ENCODE results near the gene VPS41.
"Not testable (repeated sequence)": the region's sequence is repeated elsewhere in the genome, so short reads cannot be mapped to it uniquely, and the experiment has no call there.

The VPS41 gene

GRCh38 chr7:38855867-38856266, 53.1 kb downstream of the VPS41 start:
- DNase-seq (ENCODE audit: low spot score) (no peak), FAIRE-seq (no peak)

DNA sequence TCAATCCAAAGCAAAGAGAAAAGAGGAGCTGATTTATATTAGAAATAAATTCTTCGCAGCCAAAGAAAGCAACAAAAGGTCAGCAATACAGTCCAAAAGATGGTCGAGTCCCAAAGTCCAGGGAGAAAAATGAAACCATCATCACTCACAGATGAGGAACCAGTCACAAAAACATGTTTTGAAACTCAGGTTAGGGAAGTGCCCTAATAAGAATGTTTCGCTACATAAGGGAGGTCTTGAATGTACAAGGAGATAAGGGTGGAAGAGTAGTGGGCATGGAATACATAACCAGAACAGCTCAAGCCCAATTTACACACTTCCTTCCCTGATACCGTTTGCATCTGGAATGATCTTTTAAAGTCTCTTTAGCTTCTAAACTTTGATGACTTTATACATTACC, 53.6 kb downstream of the VPS41 start:
- DNase-seq (ENCODE audit: low spot score), result no peak
- no peak for FAIRE-seq

- DNase-seq (ENCODE audit: low spot score); FAIRE-seq: not testable (repeated sequence)
These were observed 54.0 kb downstream of the VPS41 start for GRCh38 chr7:38854947-38855346.

DNA sequence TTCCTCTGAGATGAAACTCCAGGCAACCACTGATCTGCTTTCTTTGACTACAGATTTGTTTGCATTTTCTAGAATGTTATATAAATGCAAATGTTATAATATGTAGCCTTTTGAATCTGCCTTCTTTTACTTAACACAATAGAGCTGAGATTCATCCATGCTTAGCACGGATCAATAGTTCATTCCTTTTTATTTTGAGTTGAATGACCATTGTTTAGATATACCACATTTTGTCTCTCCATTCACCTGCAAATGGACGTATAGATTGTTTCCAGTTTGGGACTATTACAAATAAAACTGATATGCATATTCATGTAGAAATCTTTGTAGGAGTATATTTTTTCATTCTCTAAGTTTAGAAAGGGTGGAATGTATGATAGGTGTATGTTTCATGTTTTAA, 57.7 kb downstream of the VPS41 start:
- no peak for FAIRE-seq

GRCh38 chr7:38846280-38846679, 62.7 kb downstream of the VPS41 start:
- DNase-seq (ENCODE audit: low spot score), result no peak
- FAIRE-seq, result no peak

More for the DNA sequence above, 57.7 kb downstream of the VPS41 start:
- DNase-seq (ENCODE audit: low spot score), result no peak

DNA sequence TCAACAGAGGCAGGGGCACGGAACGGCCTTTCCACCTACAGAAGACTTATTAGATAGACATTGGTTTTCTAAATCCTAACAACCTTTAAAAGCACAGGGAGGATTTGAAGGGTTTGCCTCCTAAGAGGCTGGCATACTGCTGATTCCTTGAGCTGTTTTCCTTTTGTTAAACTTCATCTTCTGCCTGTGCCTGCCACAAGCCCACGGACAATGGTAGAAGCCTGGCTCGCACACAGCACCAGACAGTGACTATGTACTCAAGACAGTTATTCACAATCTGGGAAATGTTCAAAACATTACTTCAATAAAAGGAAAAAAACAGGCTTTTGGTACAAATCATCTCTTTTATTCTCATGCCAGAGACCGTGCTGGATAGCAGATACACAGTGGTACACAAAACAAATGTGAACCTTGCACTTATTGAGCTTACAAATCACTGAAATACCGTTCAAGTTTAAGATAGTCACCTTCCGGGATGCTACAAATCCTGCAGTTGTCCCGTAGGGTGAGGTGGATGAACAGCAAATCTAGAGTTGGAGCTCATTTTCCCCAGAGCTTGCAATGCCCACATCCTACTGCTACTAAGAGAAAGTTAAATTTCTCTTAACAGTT, 63.9 kb downstream of the VPS41 start:
- FAIRE-seq (no peak), DNase-seq (ENCODE audit: low spot score) (no peak)

GRCh38 chr7:38842746-38843145, 66.2 kb downstream of the VPS41 start:
- FAIRE-seq (no peak), DNase-seq (ENCODE audit: low spot score) (no peak)

DNA sequence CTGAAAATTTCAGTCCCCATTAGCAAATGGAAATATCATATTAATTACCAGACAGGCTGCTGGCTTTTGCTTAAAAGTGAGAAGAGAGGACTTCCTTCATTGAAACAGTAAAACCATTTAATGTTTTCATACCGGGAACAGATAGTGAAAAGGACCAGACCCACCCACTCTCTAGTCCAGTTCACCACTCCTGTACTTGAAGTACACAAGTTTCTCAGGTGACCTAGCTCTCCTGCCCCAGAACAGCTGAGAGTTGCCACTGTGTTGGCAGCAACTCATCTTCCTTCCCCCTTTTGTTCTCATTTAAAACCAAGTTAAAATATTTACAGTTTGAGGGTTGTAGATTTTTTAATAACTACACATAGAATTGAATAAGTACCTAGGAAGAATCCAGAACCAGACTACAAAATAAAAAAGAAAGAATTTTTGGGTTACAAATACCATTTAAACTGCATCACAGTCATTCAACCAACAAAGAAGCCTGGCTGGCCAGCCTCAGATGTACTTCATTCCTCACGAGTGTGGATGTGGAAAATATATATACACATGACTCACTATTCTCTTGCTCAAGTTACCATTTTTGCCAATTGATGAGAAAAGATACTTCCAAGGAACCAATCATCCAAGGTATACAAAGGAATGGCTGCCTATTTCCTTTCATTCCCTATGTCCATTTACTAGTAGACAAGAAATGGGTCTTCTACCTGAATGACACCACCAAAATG, 68.1 kb downstream of the VPS41 start:
- DNase-seq (ENCODE audit: low spot score), result peak; percentile 26
- FAIRE-seq, result no peak

DNA sequence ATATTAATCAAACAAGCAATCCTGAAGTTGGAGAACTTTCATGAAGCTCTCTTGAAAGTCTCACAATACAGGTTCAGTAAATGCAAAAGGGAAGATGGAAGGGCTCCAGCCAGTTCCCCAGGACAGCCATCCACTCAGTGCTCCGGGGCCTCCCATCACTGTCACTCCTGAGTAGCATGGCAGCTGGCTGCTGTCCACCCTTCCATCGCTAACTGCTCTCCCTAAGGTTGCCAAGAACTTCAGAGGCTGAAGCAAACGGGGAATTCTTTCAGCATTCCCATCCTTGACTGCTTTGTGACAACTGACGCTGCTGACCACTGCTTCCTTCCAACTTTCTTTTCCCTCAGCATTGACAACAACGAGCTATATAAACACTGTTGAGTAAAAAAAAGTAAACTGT, 69.1 kb downstream of the VPS41 start:
- DNase-seq (ENCODE audit: low spot score) (no peak), FAIRE-seq (no peak)

- no peak for DNase-seq (ENCODE audit: low spot score)
- FAIRE-seq, result no peak
These were observed 70.1 kb downstream of the VPS41 start for GRCh38 chr7:38838725-38839385.

DNA sequence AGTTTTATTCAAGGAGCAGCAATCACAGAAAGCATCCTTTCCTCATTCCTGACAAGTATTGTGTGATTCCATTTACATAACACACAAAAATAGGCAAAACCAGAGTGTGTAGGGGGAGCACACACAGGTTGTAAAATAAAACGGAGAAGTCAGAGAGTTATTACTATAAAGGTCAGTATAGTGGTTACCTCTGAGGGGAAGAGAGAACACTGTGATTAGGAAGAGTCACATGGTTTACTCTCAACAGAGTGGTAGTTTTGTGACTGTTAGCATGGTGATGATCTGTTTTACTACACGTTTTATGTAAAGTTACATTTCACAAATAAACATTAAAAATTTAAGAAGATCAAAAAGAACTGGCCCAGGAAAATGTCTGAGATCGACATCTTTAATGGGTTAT, 74.6 kb downstream of the VPS41 start:
- FAIRE-seq, result no peak
- DNase-seq (ENCODE audit: low spot score), result no peak

- FAIRE-seq, result no peak
- DNase-seq (ENCODE audit: low spot score), result no peak
These were observed 75.7 kb downstream of the VPS41 start for GRCh38 chr7:38833329-38833728.

- FAIRE-seq, result no peak
These were observed 77.6 kb downstream of the VPS41 start for GRCh38 chr7:38831259-38831996.

DNA sequence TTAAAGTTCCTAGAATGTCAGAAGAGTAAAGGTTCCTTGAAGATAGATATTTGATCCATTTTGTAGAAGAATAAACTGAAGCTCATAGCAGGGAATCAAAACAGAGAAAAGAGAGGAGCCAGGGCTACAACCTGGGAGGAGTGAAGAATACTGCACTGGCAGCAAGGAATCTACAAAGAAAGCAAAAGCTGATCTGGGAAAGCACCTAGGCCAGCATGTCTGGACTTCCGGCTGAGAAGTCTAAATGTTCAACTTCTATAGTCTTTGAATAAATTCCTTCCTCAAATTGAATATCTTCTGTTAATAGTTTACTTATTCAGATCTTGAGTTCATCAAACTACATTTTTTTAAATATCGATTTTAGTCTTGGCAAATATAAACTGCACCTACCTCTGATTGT, 78.2 kb downstream of the VPS41 start:
- no peak for FAIRE-seq
- no peak for DNase-seq (ENCODE audit: low spot score)

More at GRCh38 chr7:38831259-38831996, 77.6 kb downstream of the VPS41 start:
- DNase-seq (ENCODE audit: low spot score), result no peak

DNA sequence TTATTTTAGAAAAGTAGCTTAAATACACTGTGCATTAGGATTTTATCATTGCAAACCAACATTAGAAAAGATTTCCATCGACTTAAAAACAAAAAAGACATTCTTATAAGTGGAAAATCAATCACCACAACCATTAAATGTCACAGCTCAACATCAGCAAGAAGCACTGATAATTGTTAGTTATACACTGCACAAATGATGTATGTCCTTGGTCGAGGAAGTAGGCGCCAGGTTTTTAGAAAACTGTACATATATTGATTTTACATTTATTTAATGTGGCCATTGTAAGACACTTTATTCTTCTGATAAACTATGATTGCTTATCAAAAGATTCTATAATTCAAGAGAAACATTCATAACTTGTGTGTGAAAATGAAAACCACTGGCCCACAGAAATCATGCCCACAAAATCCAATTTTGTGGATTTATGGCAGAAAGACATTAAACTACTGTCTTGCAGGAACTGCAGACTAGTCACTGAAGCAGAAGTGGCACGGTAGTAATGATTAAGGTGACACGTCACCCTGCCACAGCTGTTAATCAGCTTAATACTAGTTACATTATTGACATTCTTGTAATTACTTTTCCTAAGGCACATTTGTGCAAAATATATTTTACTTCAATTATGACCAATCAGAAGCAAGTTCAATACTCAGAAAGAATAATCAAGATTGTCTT, 79.4 kb downstream of the VPS41 start:
- DNase-seq (ENCODE audit: low spot score), result no peak
- FAIRE-seq, result no peak

DNA sequence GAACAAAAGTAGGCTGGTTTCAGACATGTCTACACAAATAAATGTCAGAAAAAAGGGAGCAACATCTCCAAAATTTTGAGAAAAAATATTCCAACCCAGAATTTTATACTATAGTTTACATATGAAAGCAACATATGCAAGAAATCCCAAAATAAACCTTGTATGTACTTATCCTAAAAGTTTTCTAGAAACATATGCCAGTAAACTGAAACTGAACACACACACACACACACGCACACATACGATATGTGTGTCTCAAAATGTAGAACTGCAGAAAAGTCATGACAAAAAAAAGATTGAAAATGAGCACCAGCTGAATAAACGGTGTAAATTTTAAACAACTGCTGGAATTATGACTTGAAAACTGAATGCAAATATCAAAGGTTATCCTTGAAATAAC, 81.0 kb downstream of the VPS41 start:
- no peak for DNase-seq (ENCODE audit: low spot score)
- FAIRE-seq, result no peak

GRCh38 chr7:38825721-38826440, 83.1 kb downstream of the VPS41 start:
- FAIRE-seq (no peak), DNase-seq (ENCODE audit: low spot score) (no peak)

DNA sequence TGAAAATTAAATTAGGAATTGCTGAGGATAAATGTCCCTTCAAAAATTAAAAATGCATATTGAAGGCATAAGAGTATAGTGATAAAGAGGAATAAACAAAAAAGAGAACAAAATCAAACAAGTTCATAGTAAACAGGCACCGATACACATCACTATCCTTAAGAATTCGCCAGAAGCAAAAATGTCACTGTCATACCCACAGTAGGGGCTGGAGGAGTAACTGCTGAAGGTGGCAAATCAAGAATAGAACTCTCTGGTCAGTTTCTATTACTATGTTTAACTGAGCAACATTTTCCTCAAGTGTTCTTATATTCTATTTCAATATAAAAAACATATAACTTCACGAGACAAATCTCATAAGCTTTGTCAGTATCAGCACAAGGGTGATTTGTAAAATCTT, 84.0 kb downstream of the VPS41 start:
- DNase-seq (ENCODE audit: low spot score) (no peak), FAIRE-seq (no peak)

- DNase-seq (ENCODE audit: low spot score), result no peak
- no peak for FAIRE-seq
These were observed 86.4 kb downstream of the VPS41 start for GRCh38 chr7:38822549-38822948.

GRCh38 chr7:38820571-38820970, 88.4 kb downstream of the VPS41 start:
- DNase-seq (ENCODE audit: low spot score) (no peak), FAIRE-seq (no peak)

DNA sequence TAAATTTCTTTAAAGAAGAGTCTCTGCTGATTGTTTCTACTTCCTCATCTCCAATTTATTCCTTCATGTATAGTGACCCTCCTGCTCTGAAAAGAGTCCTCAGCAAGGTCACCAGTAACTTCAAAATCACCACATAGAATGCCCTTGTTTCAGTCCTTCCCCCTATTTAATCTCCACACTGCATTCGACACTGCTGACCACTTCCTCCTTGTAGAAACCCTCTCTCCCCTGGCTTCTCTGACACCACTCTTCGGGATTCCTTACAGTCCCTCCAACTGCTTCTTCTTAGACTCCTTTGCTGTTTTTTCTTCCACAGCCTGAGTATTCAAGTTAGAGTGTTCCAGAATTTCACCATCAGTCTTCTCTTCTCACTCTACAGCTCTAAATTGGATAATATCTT, 89.5 kb downstream of the VPS41 start:
- DNase-seq (ENCODE audit: low spot score), result no peak
- no peak for FAIRE-seq
